IMR-90 (cell line): ENCODE measurements around the gene OVCH2. TPM values are rescaled to one million over a fixed set of nuclear protein-coding genes. Genes with fewer than 3 reads are reported as not detected.

Experiments used
- ATAC-seq: fragments of 200-7000 bp; cut with Tn5 transposase; 2 replicates; pipeline ENCODE4 v1.9.1; 2020; ENCODE audit warnings: low read depth, mild to moderate bottlenecking, moderate library complexity
- BruUV-seq: library from RNA; stranded (reverse); fragments of 400-500 nt; replicated peaks from 2 replicates; lab custom pipeline; 2021; lab: Mats Ljungman, UMichigan
- CTCF ChIA-PET: fragments of 300-600 bp; formaldehyde crosslinking; extraction: SDS; loops from one replicate; lab custom pipeline; 2021; ENCODE audit warnings: antibody characterized with exemption; lab: Yijun Ruan, JAX
- POLR2A ChIA-PET: fragments of 300-600 bp; sonication (Branson Sonifier 250); formaldehyde crosslinking; loops from one replicate; lab custom pipeline; 2022; ENCODE audit warnings: antibody characterized with exemption; ENCODE audit not compliant: unreplicated experiment; lab: Charles Lee
- DNase-seq: peaks from one replicate; pipeline ENCODE4 v3.0.0; 2013
- H2AFZ ChIP-seq: replicated peaks from 2 replicates; pipeline ENCODE3; 2013; ENCODE audit warnings: low read length, mild to moderate bottlenecking; ENCODE audit not compliant: poor library complexity
- H2AK5ac ChIP-seq: 2 replicates; pipeline ENCODE4 v1.6.1; 2013; ENCODE audit warnings: low read depth, low read length, inconsistent platforms
- H2AK9ac ChIP-seq: replicated peaks from 2 replicates; pipeline ENCODE3; 2013; ENCODE audit warnings: mild to moderate bottlenecking, low read depth, low read length, moderate library complexity; ENCODE audit not compliant: poor library complexity
- H2BK120ac ChIP-seq: 2 replicates; pipeline ENCODE4 v1.6.1; 2013; ENCODE audit warnings: low read depth, low read length, inconsistent platforms
- H2BK15ac ChIP-seq: 3 replicates; pipeline ENCODE4 v1.6.1; 2013; ENCODE audit warnings: low read depth, low read length, inconsistent platforms
- H2BK20ac ChIP-seq: 2 replicates; pipeline ENCODE4 v1.6.1; 2013; ENCODE audit warnings: low read depth, mild to moderate bottlenecking, inconsistent platforms, low read length, moderate library complexity
- H2BK5ac ChIP-seq: 2 replicates; pipeline ENCODE4 v1.6.1; 2013; ENCODE audit warnings: mild to moderate bottlenecking, low read depth, low read length, inconsistent platforms; ENCODE audit not compliant: poor library complexity, severe bottlenecking
- H3K14ac ChIP-seq: replicated peaks from 2 replicates; pipeline ENCODE4 v1.6.1; 2013; ENCODE audit warnings: low read depth, low read length, inconsistent platforms
- H3K18ac ChIP-seq: 2 replicates; pipeline ENCODE4 v1.6.1; 2013; ENCODE audit warnings: low read depth, low read length, control low read depth
- H3K23ac ChIP-seq: 2 replicates; pipeline ENCODE4 v1.6.1; 2013; ENCODE audit warnings: low read depth, low read length, inconsistent platforms
- H3K27ac ChIP-seq: 2 replicates; pipeline ENCODE4 v1.5.1; 2013; ENCODE audit warnings: mild to moderate bottlenecking, control low read depth, low read length; ENCODE audit not compliant: insufficient read depth
- H3K27me3 ChIP-seq: 2 replicates; pipeline ENCODE4 v1.6.1; 2013; ENCODE audit warnings: low read length; ENCODE audit not compliant: control insufficient read depth, insufficient read depth
- H3K36me3 ChIP-seq: 2 replicates; pipeline ENCODE4 v1.6.1; 2013; ENCODE audit warnings: low read length, mixed read lengths; ENCODE audit not compliant: control insufficient read depth, insufficient read depth
- H3K4ac ChIP-seq: 2 replicates; pipeline ENCODE4 v1.6.1; 2013; ENCODE audit warnings: low read depth, low read length, inconsistent platforms
- H3K4me1 ChIP-seq: 2 replicates; pipeline ENCODE4 v1.6.1; 2013; ENCODE audit warnings: low read length, mixed read lengths; ENCODE audit not compliant: control insufficient read depth, insufficient read depth
- H3K4me2 ChIP-seq: 2 replicates; pipeline ENCODE4 v1.6.1; 2013; ENCODE audit warnings: low read depth, mild to moderate bottlenecking, control low read depth, low read length, moderate library complexity
- H3K4me3 ChIP-seq: 2 replicates; pipeline ENCODE4 v1.5.1; 2013; ENCODE audit warnings: low read depth, mild to moderate bottlenecking, control low read depth, low read length, moderate library complexity; ENCODE audit not compliant: insufficient read depth
- H3K56ac ChIP-seq: 2 replicates; pipeline ENCODE4 v1.6.1; 2013; ENCODE audit warnings: low read length, inconsistent platforms; ENCODE audit not compliant: insufficient read depth; ENCODE audit errors: extremely low read depth
- H3K79me1 ChIP-seq, 2 experiments: 2 replicates each; pipeline ENCODE4 v1.6.1; 2013; ENCODE audit warnings: low read length in 2 of 2, inconsistent platforms in 1 of 2, low read depth in 1 of 2
- H3K9ac ChIP-seq: 2 replicates; pipeline ENCODE4 v1.6.1; 2013; ENCODE audit warnings: low read depth, low read length, control low read depth
- H3K9me1 ChIP-seq: 2 replicates; pipeline ENCODE4 v1.6.1; 2013; ENCODE audit warnings: low read length, inconsistent platforms; ENCODE audit not compliant: insufficient read depth
- H3K9me3 ChIP-seq: 2 replicates; pipeline ENCODE4 v1.6.1; 2013; ENCODE audit warnings: low read length; ENCODE audit not compliant: control insufficient read depth, insufficient read depth
- H4K20me1 ChIP-seq: 2 replicates; pipeline ENCODE4 v1.6.1; 2013; ENCODE audit warnings: low read length, inconsistent platforms; ENCODE audit not compliant: insufficient read depth
- H4K5ac ChIP-seq: 2 replicates; pipeline ENCODE4 v1.6.1; 2013; ENCODE audit warnings: mild to moderate bottlenecking, low read depth, low read length, control low read depth
- H4K8ac ChIP-seq, 2 experiments: 2 replicates each; pipeline ENCODE4 v1.6.1; 2013; ENCODE audit warnings: low read depth in 2 of 2, low read length in 2 of 2, control low read depth in 1 of 2, inconsistent platforms in 1 of 2
- H4K91ac ChIP-seq: 2 replicates; pipeline ENCODE4 v1.6.1; 2013; ENCODE audit warnings: low read depth, low read length, inconsistent platforms; ENCODE audit not compliant: insufficient read depth
- BHLHE40 ChIP-seq: fragments of 150-350 bp; IDR thresholded peaks from 2 replicates; pipeline ENCODE4 v1.6.1; 2016; ENCODE audit warnings: mild to moderate bottlenecking, low read depth, low read length
- CEBPB ChIP-seq: IDR thresholded peaks from 2 replicates; pipeline ENCODE4 v1.6.1; 2012; ENCODE audit warnings: low read depth, low read length, improper control_type of control experiment
- CHD1 ChIP-seq: IDR thresholded peaks from 2 replicates; pipeline ENCODE4 v1.6.1; 2012; ENCODE audit warnings: low read depth, low read length, improper control_type of control experiment
- CTCF ChIP-seq: conservative IDR thresholded peaks from 2 replicates; pipeline ENCODE4 v1.5.1; 2012; ENCODE audit warnings: mild to moderate bottlenecking, low read depth, low read length, improper control_type of control experiment
- FOS ChIP-seq: fragments of 150-350 bp; IDR thresholded peaks from 2 replicates; pipeline ENCODE4 v1.6.1; 2016; ENCODE audit warnings: low read depth, low read length
- MAZ ChIP-seq: IDR thresholded peaks from 2 replicates; pipeline ENCODE4 v1.6.1; 2012; ENCODE audit warnings: low read depth, mild to moderate bottlenecking, low read length, improper control_type of control experiment, moderate library complexity, borderline replicate concordance
- NFE2L2 ChIP-seq: fragments of 150-350 bp; IDR thresholded peaks from 2 replicates; pipeline ENCODE4 v1.6.1; 2016; ENCODE audit warnings: low read depth, mild to moderate bottlenecking, low read length
- POLR2A ChIP-seq: IDR thresholded peaks from 2 replicates; pipeline ENCODE4 v1.6.1; 2012; ENCODE audit warnings: mild to moderate bottlenecking, low read depth, low read length
- RAD21 ChIP-seq: IDR thresholded peaks from 2 replicates; pipeline ENCODE4 v1.6.1; 2012; ENCODE audit warnings: low read length, improper control_type of control experiment
- RCOR1 ChIP-seq: IDR thresholded peaks from 2 replicates; pipeline ENCODE4 v1.6.1; 2012; ENCODE audit warnings: mild to moderate bottlenecking, low read length, improper control_type of control experiment; ENCODE audit not compliant: insufficient replicate concordance
- RFX5 ChIP-seq: IDR thresholded peaks from 2 replicates; pipeline ENCODE4 v1.8.0; 2012; ENCODE audit warnings: low read depth, mild to moderate bottlenecking, low read length, moderate library complexity
- SMC3 ChIP-seq: fragments of 150-350 bp; IDR thresholded peaks from 2 replicates; pipeline ENCODE4 v1.6.1; 2016; ENCODE audit warnings: low read depth, mild to moderate bottlenecking, antibody characterized with exemption, low read length, moderate library complexity
- USF2 ChIP-seq: fragments of 150-350 bp; IDR thresholded peaks from 2 replicates; pipeline ENCODE4 v1.6.1; 2017; ENCODE audit warnings: mild to moderate bottlenecking, antibody characterized with exemption, low read length, low read depth
- WGBS, 2 experiments: methylation state at CpG; one replicate each; pipeline versions ENCODE4 v1.1.5 to v1.1.7; 2013; ENCODE audit warnings: missing lambda C conversion rate in 2 of 2; ENCODE audit not compliant: insufficient read length in 1 of 2; ENCODE audit errors: extremely low coverage in 2 of 2; 5-methylcytosine and 5-hydroxymethylcytosine counted together
- dilution Hi-C: fragments of 300-500 bp; cut with HindIII; formaldehyde crosslinking; loops from one replicate; pipeline ENCODE4 v1.14.3; 2018; ENCODE audit warnings: low sequenced_read_pairs; ENCODE audit not compliant: unreplicated experiment
- in situ Hi-C: fragments of 300-500 bp; cut with MboI; formaldehyde crosslinking; loops from 3 replicates; pipeline ENCODE4 v1.14.3; 2019; ENCODE audit warnings: low sequenced_read_pairs, inconsistent platforms, mixed read lengths
- intact Hi-C: fragments of 100-400 bp; cut with micrococcal nuclease; formaldehyde crosslinking; loops from 2 replicates; pipeline ENCODE4 v1.10.0; 2022
- polyA plus RNA-seq, 3 experiments: library from polyadenylated mRNA; depleted of rRNA; stranded (reverse); fragments of >200 nt; gene quantifications; 2 replicates each; pipeline ENCODE4 v1.2.3, GENCODE V29; 2012; ENCODE audit warnings: low replicate concordance in 1 of 3
- total RNA-seq: library from RNA; depleted of rRNA; stranded (reverse); fragments of >200 nt; gene quantifications from 2 replicates; pipeline ENCODE4 v1.2.3, GENCODE V29; 2012
- TF ChIP-seq, protein P1 (sequence below): fragments of 150-350 bp; IDR thresholded peaks from 2 replicates; pipeline ENCODE4 v1.6.1; 2016; ENCODE audit warnings: low read depth, mild to moderate bottlenecking, low read length, moderate library complexity, borderline replicate concordance

The OVCH2 gene
- total and polyA plus RNA-seq, 2 of the 4 experiments (the other 2 are of a cell fraction), result 0.07 TPM; not detected in 1

- dilution Hi-C loops, result no loop called here
- H2BK20ac ChIP-seq, result no peak overlapping the region
- no peak overlapping the region for H3K14ac ChIP-seq
- H3K18ac ChIP-seq, result no peak overlapping the region
- ATAC-seq, result no peak
- no peak overlapping the region for H2AK9ac ChIP-seq
- H4K5ac ChIP-seq, result no peak overlapping the region
- DNase-seq, result no peak
- H2AFZ ChIP-seq, result peak overlapping the region; percentile 41
- BruUV-seq, result no TSS peak
- H4K91ac ChIP-seq, result peak overlapping the region; percentile 38; the same call in 1 of the 2 replicates
- no peak overlapping the region for H3K9ac ChIP-seq
- H2BK120ac ChIP-seq, result no peak overlapping the region
- peaks cover 2% of the 10 kb centered on the region for H3K36me3 ChIP-seq
- no peak overlapping the region for H2AK5ac ChIP-seq
- no peak overlapping the region for H3K4ac ChIP-seq
- H3K4me3 ChIP-seq, result no peak overlapping the region
- in situ Hi-C loops, result no loop called here
- no peaks in the 10 kb centered on the region for H3K27me3 ChIP-seq
- intact Hi-C loops, result loop anchor here (2.0 kb wide), 2 partner anchors 85 to 143 kb away; partner anchors contain the start of gene PPFIBP2
- ChIA-PET POLR2A (no interaction called here), CTCF (interaction anchor here (3.8 kb wide), 1 partner anchor 84 kb away, joined by 59 read pairs; no protein-coding TSS in a partner anchor)
- H4K8ac ChIP-seq, result no peak overlapping the region
- WGBS, 2 experiments, result 75% methylated on average over 6 of the region's 14 CpGs; no CpG with 5 or more reads in 1 of the 2 experiments
- H3K9me3 ChIP-seq, result no peaks in the 10 kb centered on the region
- no peak overlapping the region for H2BK5ac ChIP-seq
- H3K27ac ChIP-seq, result no peak overlapping the region
- no peak overlapping the region for H3K56ac ChIP-seq
- H3K4me1 ChIP-seq, result no peaks in the 10 kb centered on the region
- no peaks in the 10 kb centered on the region for H4K20me1 ChIP-seq
- H3K9me1 ChIP-seq, result no peaks in the 10 kb centered on the region
- H3K23ac ChIP-seq, result no peak overlapping the region
- H2BK15ac ChIP-seq, result no peak overlapping the region
- H3K4me2 ChIP-seq, result no peak overlapping the region
- H3K79me1 ChIP-seq, result no peaks in the 10 kb centered on the region
- TF ChIP-seq SMC3 (no peak), RFX5 (no peak), CEBPB (no peak), CTCF (no peak), RCOR1 (no peak), RAD21 (no peak), MAZ (no peak), USF2 (no peak), CHD1 (no peak), NFE2L2 (no peak), POLR2A (no peak), BHLHE40 (no peak), FOS (no peak)
- TF ChIP-seq, protein P1, sequence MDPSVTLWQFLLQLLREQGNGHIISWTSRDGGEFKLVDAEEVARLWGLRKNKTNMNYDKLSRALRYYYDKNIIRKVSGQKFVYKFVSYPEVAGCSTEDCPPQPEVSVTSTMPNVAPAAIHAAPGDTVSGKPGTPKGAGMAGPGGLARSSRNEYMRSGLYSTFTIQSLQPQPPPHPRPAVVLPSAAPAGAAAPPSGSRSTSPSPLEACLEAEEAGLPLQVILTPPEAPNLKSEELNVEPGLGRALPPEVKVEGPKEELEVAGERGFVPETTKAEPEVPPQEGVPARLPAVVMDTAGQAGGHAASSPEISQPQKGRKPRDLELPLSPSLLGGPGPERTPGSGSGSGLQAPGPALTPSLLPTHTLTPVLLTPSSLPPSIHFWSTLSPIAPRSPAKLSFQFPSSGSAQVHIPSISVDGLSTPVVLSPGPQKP, result no peak
Measured at GRCh38 chr11:7655253-7656217, 50.7 kb downstream of the OVCH2 start.
